H9 (cell line): ENCODE data around the gene DIP2C. TPM values are rescaled to one million over a fixed set of nuclear protein-coding genes. Genes with fewer than 3 reads are reported as not detected.

Experiments
- DNase-seq: peaks from one replicate; pipeline ENCODE4 v3.0.0-alpha.2; 2017
- H2AFZ ChIP-seq: one replicate; pipeline ENCODE4 v1.6.1; 2013; ENCODE audit warnings: mild to moderate bottlenecking, low read length, control low read depth, moderate library complexity
- H2AK5ac ChIP-seq: 2 replicates; pipeline ENCODE4 v1.6.1; 2013; ENCODE audit warnings: low read length, control low read depth, mixed read lengths; ENCODE audit not compliant: insufficient read length
- H2BK120ac ChIP-seq: one replicate; pipeline ENCODE4 v1.6.1; 2013; ENCODE audit warnings: low read depth, mild to moderate bottlenecking, low read length, control low read depth, inconsistent platforms; ENCODE audit not compliant: poor library complexity, severe bottlenecking
- H2BK12ac ChIP-seq: 2 replicates; pipeline ENCODE4 v1.6.1; 2013; ENCODE audit warnings: low read length, control low read depth, mixed read lengths, low read depth; ENCODE audit not compliant: insufficient read length
- H2BK15ac ChIP-seq: 2 replicates; pipeline ENCODE4 v1.6.1; 2013; ENCODE audit warnings: low read depth, low read length, control low read depth
- H2BK20ac ChIP-seq: one replicate; pipeline ENCODE4 v1.6.1; 2013; ENCODE audit warnings: low read depth, mild to moderate bottlenecking, low read length, control low read depth, inconsistent platforms; ENCODE audit not compliant: poor library complexity, severe bottlenecking
- H2BK5ac ChIP-seq: 2 replicates; pipeline ENCODE4 v1.6.1; 2013; ENCODE audit warnings: low read length, control low read depth, mixed read lengths; ENCODE audit not compliant: insufficient read length
- H3K14ac ChIP-seq: 2 replicates; pipeline ENCODE4 v1.6.1; 2013; ENCODE audit warnings: low read length, control low read depth; ENCODE audit not compliant: insufficient read depth
- H3K18ac ChIP-seq: 2 replicates; pipeline ENCODE4 v1.6.1; 2013; ENCODE audit warnings: low read depth, mild to moderate bottlenecking, mixed read lengths, low read length, control low read depth; ENCODE audit not compliant: insufficient read length
- H3K23ac ChIP-seq: 2 replicates; pipeline ENCODE4 v1.6.1; 2013; ENCODE audit warnings: low read length, control low read depth, mixed read lengths, low read depth; ENCODE audit not compliant: insufficient read length
- H3K23me2 ChIP-seq: 2 replicates; pipeline ENCODE4 v1.6.1; 2013; ENCODE audit warnings: low read depth, mild to moderate bottlenecking, mixed read lengths, low read length, control low read depth; ENCODE audit not compliant: insufficient read length, poor library complexity, severe bottlenecking
- H3K27ac ChIP-seq: 2 replicates; pipeline ENCODE4 v1.5.1; 2013; ENCODE audit warnings: low read length, control low read depth, mixed read lengths, low read depth; ENCODE audit not compliant: insufficient read length
- H3K27me3 ChIP-seq: 2 replicates; pipeline ENCODE4 v1.6.1; 2013; ENCODE audit warnings: low read length, control low read depth, inconsistent platforms; ENCODE audit not compliant: insufficient read depth
- H3K4ac ChIP-seq: 2 replicates; pipeline ENCODE4 v1.6.1; 2013; ENCODE audit warnings: low read depth, mild to moderate bottlenecking, control low read depth, inconsistent platforms, low read length, moderate library complexity
- H3K4me1 ChIP-seq: 2 replicates; pipeline ENCODE4 v1.6.1; 2013; ENCODE audit warnings: low read length, control low read depth, inconsistent platforms; ENCODE audit not compliant: insufficient read depth
- H3K4me2 ChIP-seq: 2 replicates; pipeline ENCODE4 v1.6.1; 2013; ENCODE audit warnings: low read length, control low read depth, mixed read lengths; ENCODE audit not compliant: insufficient read length, insufficient read depth
- H3K56ac ChIP-seq: 2 replicates; pipeline ENCODE4 v1.6.1; 2013; ENCODE audit warnings: low read depth, mild to moderate bottlenecking, mixed read lengths, low read length, control low read depth; ENCODE audit not compliant: insufficient read length
- H3K79me1 ChIP-seq: 2 replicates; pipeline ENCODE4 v1.6.1; 2013; ENCODE audit warnings: low read depth, mild to moderate bottlenecking, moderate library complexity, low read length, control low read depth, inconsistent platforms; ENCODE audit not compliant: insufficient read depth, poor library complexity, severe bottlenecking
- H3K79me2 ChIP-seq: 2 replicates; pipeline ENCODE4 v1.6.1; 2013; ENCODE audit warnings: low read length, control low read depth, inconsistent platforms; ENCODE audit not compliant: insufficient read depth
- H3K9ac ChIP-seq: 2 replicates; pipeline ENCODE4 v1.6.1; 2013; ENCODE audit warnings: low read length, control low read depth, mixed read lengths; ENCODE audit not compliant: insufficient read length; ENCODE audit errors: extremely low read depth
- H3K9me3 ChIP-seq: one replicate; pipeline ENCODE4 v1.6.1; 2013; ENCODE audit warnings: low read depth, low read length, inconsistent platforms; ENCODE audit not compliant: control insufficient read depth
- H3T11ph ChIP-seq: one replicate; pipeline ENCODE4 v1.6.1; 2013; ENCODE audit warnings: mild to moderate bottlenecking, low read length, control low read depth, inconsistent platforms
- H4K20me1 ChIP-seq: one replicate; pipeline ENCODE4 v1.6.1; 2013; ENCODE audit not compliant: control insufficient read depth, insufficient read length, insufficient read depth
- H4K5ac ChIP-seq: 2 replicates; pipeline ENCODE4 v1.6.1; 2013; ENCODE audit warnings: low read depth, mild to moderate bottlenecking, mixed read lengths, low read length, control low read depth; ENCODE audit not compliant: insufficient read length
- H4K8ac ChIP-seq: replicated peaks from 2 replicates; pipeline ENCODE4 v1.6.1; 2013; ENCODE audit warnings: low read length, control low read depth, mixed read lengths, low read depth; ENCODE audit not compliant: insufficient read length
- H4K91ac ChIP-seq: 2 replicates; pipeline ENCODE4 v1.6.1; 2013; ENCODE audit warnings: low read depth, mild to moderate bottlenecking, moderate library complexity, mixed read lengths, low read length, control low read depth; ENCODE audit not compliant: insufficient read length
- H3K27ac Mint-ChIP-seq, 3 experiments: 2 replicates in 2 of 3; 3 replicates in 1 of 3; pipeline ENCODE4 v1.8.0; 2020 to 2021; ENCODE audit warnings: mixed read lengths in 3 of 3, mild to moderate bottlenecking in 1 of 3, moderate library complexity in 1 of 3
- H3K27me3 Mint-ChIP-seq: 2 replicates; pipeline ENCODE4 v1.8.0; 2021; ENCODE audit warnings: low read depth, mild to moderate bottlenecking, moderate library complexity, mixed read lengths
- H3K36me3 Mint-ChIP-seq, 3 experiments: 2 replicates in 2 of 3; 3 replicates in 1 of 3; pipeline ENCODE4 v1.8.0; 2020 to 2021; ENCODE audit warnings: low read depth in 3 of 3, mixed read lengths in 3 of 3; ENCODE audit not compliant: insufficient read depth in 1 of 3
- H3K4me1 Mint-ChIP-seq, 2 experiments: 2 replicates each; pipeline ENCODE4 v1.8.0; 2020; ENCODE audit warnings: mixed read lengths in 2 of 2
- H3K4me3 Mint-ChIP-seq, 2 experiments: 2 replicates in 1 of 2; 3 replicates in 1 of 2; pipeline ENCODE4 v1.8.0; 2020 to 2021; ENCODE audit warnings: mild to moderate bottlenecking in 2 of 2, mixed read lengths in 2 of 2, moderate library complexity in 1 of 2
- H3K9me3 Mint-ChIP-seq, 2 experiments: 2 replicates in 1 of 2; 3 replicates in 1 of 2; pipeline ENCODE4 v1.8.0; 2020; ENCODE audit warnings: mild to moderate bottlenecking in 2 of 2, mixed read lengths in 2 of 2, moderate library complexity in 1 of 2
- WGBS: extraction: QIAGEN DNeasy Blood & Tissue Kit; methylation state at CpG from one replicate; pipeline ENCODE4 v1.1.7; 2013; ENCODE audit warnings: missing lambda C conversion rate, low lambda C conversion rate, mixed read lengths; ENCODE audit not compliant: insufficient read length; ENCODE audit errors: extremely low coverage; 5-methylcytosine and 5-hydroxymethylcytosine counted together
- total RNA-seq: library from RNA; stranded (reverse); gene quantifications from 2 replicates; pipeline ENCODE4 v1.2.1, GENCODE V29; 2021
- TF ChIP-seq, protein P1 (sequence below): fragments of 200-600 bp; sonication (generic); conservative IDR thresholded peaks from 3 replicates; pipeline ENCODE4 v1.8.0; 2021; ENCODE audit warnings: antibody characterized with exemption, mild to moderate bottlenecking

DIP2C gene
- total RNA-seq, 1 experiment from 2014 or later = 7.9 TPM

DNA sequence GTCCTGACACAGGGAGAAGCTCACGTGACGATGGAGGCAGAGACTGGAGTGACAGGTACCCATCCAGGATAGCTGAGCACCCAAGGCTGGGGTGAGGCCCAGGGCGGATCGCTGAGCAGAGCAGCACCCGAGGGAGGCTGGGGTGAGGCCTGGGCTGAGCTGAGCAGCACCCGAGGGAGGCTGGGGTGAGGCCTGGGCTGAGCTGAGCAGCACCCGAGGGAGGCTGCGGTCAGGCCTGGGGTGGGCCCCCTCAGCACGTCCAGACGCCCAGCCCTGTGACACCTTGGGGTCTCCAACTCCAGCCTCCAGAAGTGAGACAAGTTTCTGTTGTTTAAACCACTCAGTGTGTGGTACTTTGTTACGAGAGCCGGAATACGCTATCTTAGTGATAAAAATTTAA, 318.0 kb downstream of the DIP2C start:
- no peak overlapping the region for H2BK5ac ChIP-seq
- no peak overlapping the region for H3K23ac ChIP-seq
- no peaks in the 10 kb centered on the region for H3K27me3 Mint-ChIP-seq
- no peaks in the 10 kb centered on the region for H3K9me3 Mint-ChIP-seq
- H2BK15ac ChIP-seq = no peak overlapping the region
- H3K36me3 Mint-ChIP-seq = peaks cover 3 to 20% (median 10%) of the 10 kb centered on the region in 3 experiments; a peak in 6 of 7 replicates
- H2AK5ac ChIP-seq = no peak overlapping the region
- DNase-seq = no peak
- no peak overlapping the region for H3T11ph ChIP-seq
- no CpG with 5 or more reads among the region's 13 CpGs for WGBS
- TF ChIP-seq, protein P1, sequence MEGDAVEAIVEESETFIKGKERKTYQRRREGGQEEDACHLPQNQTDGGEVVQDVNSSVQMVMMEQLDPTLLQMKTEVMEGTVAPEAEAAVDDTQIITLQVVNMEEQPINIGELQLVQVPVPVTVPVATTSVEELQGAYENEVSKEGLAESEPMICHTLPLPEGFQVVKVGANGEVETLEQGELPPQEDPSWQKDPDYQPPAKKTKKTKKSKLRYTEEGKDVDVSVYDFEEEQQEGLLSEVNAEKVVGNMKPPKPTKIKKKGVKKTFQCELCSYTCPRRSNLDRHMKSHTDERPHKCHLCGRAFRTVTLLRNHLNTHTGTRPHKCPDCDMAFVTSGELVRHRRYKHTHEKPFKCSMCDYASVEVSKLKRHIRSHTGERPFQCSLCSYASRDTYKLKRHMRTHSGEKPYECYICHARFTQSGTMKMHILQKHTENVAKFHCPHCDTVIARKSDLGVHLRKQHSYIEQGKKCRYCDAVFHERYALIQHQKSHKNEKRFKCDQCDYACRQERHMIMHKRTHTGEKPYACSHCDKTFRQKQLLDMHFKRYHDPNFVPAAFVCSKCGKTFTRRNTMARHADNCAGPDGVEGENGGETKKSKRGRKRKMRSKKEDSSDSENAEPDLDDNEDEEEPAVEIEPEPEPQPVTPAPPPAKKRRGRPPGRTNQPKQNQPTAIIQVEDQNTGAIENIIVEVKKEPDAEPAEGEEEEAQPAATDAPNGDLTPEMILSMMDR = no peak
- H3K4me1 Mint-ChIP-seq = peaks cover 17 to 21% of the 10 kb centered on the region in 2 experiments
- H3K27me3 ChIP-seq = no peaks in the 10 kb centered on the region
- H3K9ac ChIP-seq = no peak overlapping the region
- H3K27ac ChIP-seq = no peak overlapping the region
- H4K8ac ChIP-seq = no peak overlapping the region
- H3K9me3 ChIP-seq = no peaks in the 10 kb centered on the region
- no peak overlapping the region for H2BK20ac ChIP-seq
- no peak overlapping the region for H2BK120ac ChIP-seq
- no peak overlapping the region for H3K4me3 Mint-ChIP-seq
- no peak overlapping the region; the same call in 1 of the 2 replicates for H3K14ac ChIP-seq
- H3K23me2 ChIP-seq = peaks cover 3% of the 10 kb centered on the region
- H2BK12ac ChIP-seq = no peak overlapping the region
- no peaks in the 10 kb centered on the region for H4K20me1 ChIP-seq
- H3K27ac Mint-ChIP-seq = no peak overlapping the region; a peak in 2 of 7 replicates
- H3K79me1 ChIP-seq = no peaks in the 10 kb centered on the region
- H3K18ac ChIP-seq = no peak overlapping the region
- H4K91ac ChIP-seq = no peak overlapping the region
- H4K5ac ChIP-seq = no peak overlapping the region
- H3K4me2 ChIP-seq = no peak overlapping the region
- H3K56ac ChIP-seq = no peak overlapping the region
- no peaks in the 10 kb centered on the region for H3K4me1 ChIP-seq
- H3K79me2 ChIP-seq = no peaks in the 10 kb centered on the region
- no peak overlapping the region for H2AFZ ChIP-seq
- no peak overlapping the region for H3K4ac ChIP-seq
